PC-3 (cell line): ENCODE measurements around the gene ATP13A5.

Experiments used
- EZH2 ChIP-seq: fragments of 300-600 bp; sonication (generic); IDR thresholded peaks from one replicate; pipeline ENCODE4 v1.6.1; 2017; ENCODE audit warnings: antibody characterized with exemption, mild to moderate bottlenecking, low read length; ENCODE audit not compliant: unreplicated experiment
- EZH2phosphoT487 ChIP-seq: fragments of 300-600 bp; sonication (generic); IDR thresholded peaks from 2 replicates; pipeline ENCODE4 v1.6.1; 2018; ENCODE audit warnings: mild to moderate bottlenecking, antibody characterized with exemption, low read length, borderline replicate concordance
- TF ChIP-seq, protein P1 (sequence below): fragments of 300-600 bp; sonication (generic); conservative IDR thresholded peaks from 2 replicates; pipeline ENCODE4 v1.5.1; 2017; ENCODE audit warnings: antibody characterized with exemption, low read depth, mild to moderate bottlenecking, low read length

DNA sequence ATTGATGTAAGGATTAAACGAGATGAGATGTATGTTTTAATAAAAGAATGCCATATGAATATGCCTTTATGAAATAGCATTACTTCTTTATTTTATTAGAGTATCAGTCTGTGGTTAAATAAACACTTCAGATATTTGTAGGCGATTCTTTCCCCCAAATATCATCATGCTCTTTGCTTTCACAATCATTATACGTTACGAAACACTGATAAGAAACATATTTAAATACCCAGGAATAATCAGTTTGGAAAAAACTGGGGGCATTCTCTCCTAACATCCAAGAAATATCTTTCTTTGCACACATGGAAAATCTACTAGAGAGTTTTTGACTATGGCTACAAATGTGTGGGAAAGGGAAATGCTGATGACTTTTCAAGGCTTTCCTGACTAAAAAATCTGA is 142.0 kb downstream of the ATP13A5 start:
- TF ChIP-seq, protein P1, sequence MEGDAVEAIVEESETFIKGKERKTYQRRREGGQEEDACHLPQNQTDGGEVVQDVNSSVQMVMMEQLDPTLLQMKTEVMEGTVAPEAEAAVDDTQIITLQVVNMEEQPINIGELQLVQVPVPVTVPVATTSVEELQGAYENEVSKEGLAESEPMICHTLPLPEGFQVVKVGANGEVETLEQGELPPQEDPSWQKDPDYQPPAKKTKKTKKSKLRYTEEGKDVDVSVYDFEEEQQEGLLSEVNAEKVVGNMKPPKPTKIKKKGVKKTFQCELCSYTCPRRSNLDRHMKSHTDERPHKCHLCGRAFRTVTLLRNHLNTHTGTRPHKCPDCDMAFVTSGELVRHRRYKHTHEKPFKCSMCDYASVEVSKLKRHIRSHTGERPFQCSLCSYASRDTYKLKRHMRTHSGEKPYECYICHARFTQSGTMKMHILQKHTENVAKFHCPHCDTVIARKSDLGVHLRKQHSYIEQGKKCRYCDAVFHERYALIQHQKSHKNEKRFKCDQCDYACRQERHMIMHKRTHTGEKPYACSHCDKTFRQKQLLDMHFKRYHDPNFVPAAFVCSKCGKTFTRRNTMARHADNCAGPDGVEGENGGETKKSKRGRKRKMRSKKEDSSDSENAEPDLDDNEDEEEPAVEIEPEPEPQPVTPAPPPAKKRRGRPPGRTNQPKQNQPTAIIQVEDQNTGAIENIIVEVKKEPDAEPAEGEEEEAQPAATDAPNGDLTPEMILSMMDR, result no peak
- TF ChIP-seq EZH2 (no peak), EZH2phosphoT487 (no peak)
